GM12878 (cell line): ENCODE results near the gene MYOM1. TPM values are rescaled to one million over a fixed set of nuclear protein-coding genes. Genes with fewer than 3 reads are reported as not detected.

ENCODE experiments used
- ATAC-seq: fragments of 200-7000 bp; cut with Tn5 transposase; 3 replicates; pipeline ENCODE4 v1.9.1; 2020; ENCODE audit warnings: mild to moderate bottlenecking, moderate library complexity
- BruUV-seq: library from RNA; stranded (reverse); fragments of 400-500 nt; replicated peaks from 2 replicates; lab custom pipeline; 2021; lab: Mats Ljungman, UMichigan
- CTCF ChIA-PET: fragments of 300-600 bp; sonication (Branson Sonifier 250); formaldehyde crosslinking; extraction: SDS; loops from one replicate; lab custom pipeline; 2021; ENCODE audit warnings: inconsistent platforms; lab: Yijun Ruan, JAX
- POLR2A ChIA-PET: fragments of 350-600 bp; formaldehyde crosslinking; extraction: SDS; loops from one replicate; lab custom pipeline; 2021; ENCODE audit warnings: inconsistent platforms; lab: Charles Lee
- RAD21 ChIA-PET: fragments of 300-600 bp; sonication (Branson Sonifier 250); formaldehyde crosslinking; loops from one replicate; lab custom pipeline; 2023; ENCODE audit warnings: antibody characterized with exemption; ENCODE audit not compliant: unreplicated experiment; lab: Charles Lee
- SMC1A ChIA-PET: fragments of 300-600 bp; sonication (Branson Sonifier 250); formaldehyde crosslinking; loops from one replicate; lab custom pipeline; 2023; ENCODE audit not compliant: unreplicated experiment, uncharacterized antibody; lab: Charles Lee
- DNase-seq: peaks from one replicate; pipeline ENCODE4 v3.0.0-alpha.2; 2011; ENCODE audit warnings: low read depth, low spot score
- FAIRE-seq: peaks from 3 replicates; lab custom pipeline; 2011; peaks lifted over from hg19 to GRCh38; lab: Jason Lieb, UNC
- H2AFZ ChIP-seq: 2 replicates; pipeline ENCODE4 v1.6.0; 2011; ENCODE audit warnings: low read depth, low read length, control low read depth; ENCODE audit not compliant: control insufficient read depth
- H3K27ac ChIP-seq: 2 replicates; pipeline ENCODE4 v1.5.1; 2011; ENCODE audit warnings: control low read depth; ENCODE audit not compliant: control insufficient read depth, insufficient read depth
- H3K27me3 ChIP-seq, 2 experiments: replicated peaks in 1 of 2; 2 replicates each; pipeline versions ENCODE4 v1.6.0 to v1.6.1; 2011; ENCODE audit warnings: low read length in 1 of 2; ENCODE audit not compliant: control insufficient read depth in 2 of 2, insufficient read depth in 2 of 2
- H3K36me3 ChIP-seq, 2 experiments: 2 replicates each; pipeline ENCODE4 v1.5.1; 2011; ENCODE audit warnings: low read length in 1 of 2; ENCODE audit not compliant: control insufficient read depth in 2 of 2, insufficient read depth in 2 of 2
- H3K4me1 ChIP-seq: 2 replicates; pipeline ENCODE4 v1.6.1; 2011; ENCODE audit warnings: mild to moderate bottlenecking, low read length, moderate library complexity, mixed read lengths; ENCODE audit not compliant: control insufficient read depth, insufficient read depth
- H3K4me2 ChIP-seq: 2 replicates; pipeline ENCODE4 v1.6.0; 2011; ENCODE audit warnings: control low read depth; ENCODE audit not compliant: control insufficient read depth, insufficient read depth
- H3K4me3 ChIP-seq: fragments of 200-600 bp; sonication (generic); 2 replicates; pipeline ENCODE4 v1.5.1; 2016
- H3K79me2 ChIP-seq: 2 replicates; pipeline ENCODE4 v1.6.0; 2011; ENCODE audit warnings: low read length; ENCODE audit not compliant: control insufficient read depth, insufficient read depth
- H3K9ac ChIP-seq: 2 replicates; pipeline ENCODE4 v1.8.0; 2011; ENCODE audit warnings: low read length, control low read depth, mixed read lengths; ENCODE audit not compliant: control insufficient read depth, insufficient read depth
- H3K9me3 ChIP-seq: replicated peaks from 3 replicates; pipeline ENCODE4 v1.5.1; 2011; ENCODE audit warnings: mild to moderate bottlenecking, low read length; ENCODE audit not compliant: control insufficient read depth, insufficient read depth
- H4K20me1 ChIP-seq: 2 replicates; pipeline ENCODE4 v1.6.0; 2011; ENCODE audit not compliant: control insufficient read depth, insufficient read depth
- BHLHE40 ChIP-seq, 2 experiments: fragments of 450-650 bp in 1 of 2; IDR thresholded peaks; 2 replicates each; pipeline ENCODE4 v1.6.1; 2011 to 2017; ENCODE audit warnings: low read depth in 2 of 2, borderline replicate concordance in 1 of 2, improper control_type of control experiment in 1 of 2, low read length in 1 of 2, mild to moderate bottlenecking in 1 of 2
- BMI1 ChIP-seq: fragments of 450-650 bp; IDR thresholded peaks from 2 replicates; pipeline ENCODE4 v1.6.1; 2016; ENCODE audit warnings: mild to moderate bottlenecking, moderate library complexity, borderline replicate concordance
- CBX3 ChIP-seq: fragments of 200-600 bp; sonication (generic); IDR thresholded peaks from 2 replicates; pipeline ENCODE4 v1.6.1; 2016; ENCODE audit warnings: low read depth, borderline replicate concordance
- GABPA ChIP-seq: IDR thresholded peaks from 2 replicates; pipeline ENCODE4 v1.6.1; 2014; ENCODE audit warnings: antibody characterized with exemption, low read depth, mild to moderate bottlenecking, inconsistent platforms
- IRF4 ChIP-seq: IDR thresholded peaks from 2 replicates; pipeline ENCODE4 v1.6.1; 2011; ENCODE audit warnings: low read depth, low read length
- POLR2AphosphoS5 ChIP-seq: IDR thresholded peaks from 2 replicates; pipeline ENCODE4 v1.6.1; 2011; ENCODE audit warnings: mild to moderate bottlenecking, low read length, inconsistent platforms
- RFX5 ChIP-seq: IDR thresholded peaks from 2 replicates; pipeline ENCODE4 v1.6.1; 2011; ENCODE audit warnings: low read depth, low read length, improper control_type of control experiment
- SREBF1 ChIP-seq: IDR thresholded peaks from 2 replicates; pipeline ENCODE4 v1.6.1; 2012; ENCODE audit warnings: mild to moderate bottlenecking, low read length
- ZNF217 ChIP-seq: fragments of 450-650 bp; IDR thresholded peaks from 2 replicates; pipeline ENCODE4 v1.6.1; 2017; ENCODE audit warnings: antibody characterized with exemption, mild to moderate bottlenecking
- whole genome bisulfite sequencing: methylation state at CpG from one replicate; pipeline ENCODE4 v1.1.6; 2016; ENCODE audit warnings: low lambda C conversion rate; ENCODE audit not compliant: insufficient replicate concordance, insufficient coverage; ENCODE audit errors: missing lambda C conversion rate; 5-methylcytosine and 5-hydroxymethylcytosine counted together
- in situ Hi-C: fragments of 300-500 bp; cut with MboI; formaldehyde crosslinking; loops from 9 replicates; pipeline ENCODE4 v1.14.3; 2018; ENCODE audit warnings: mixed read lengths
- intact Hi-C: fragments of 100-400 bp; cut with micrococcal nuclease; formaldehyde crosslinking; loops from one replicate; pipeline ENCODE4 v1.14.2; 2022; ENCODE audit not compliant: unreplicated experiment
- polyA plus RNA-seq, 11 experiments: library from polyadenylated mRNA; depleted of rRNA in 4 of 11; unstranded in 6 of 11; stranded (reverse) in 5 of 11; fragments of >200 nt; fragmentation: Nextera tagmentation in 4 of 11; fragmentation: Illumina TruSeq in 1 of 11; extraction: Ambion mirVana in 4 of 11; extraction: Trizol in 1 of 11; gene quantifications; 1 replicate in 1 of 11; 2 replicates in 10 of 11; pipeline versions ENCODE4 v1.2.1 to v1.2.3, GENCODE V29; 2011 to 2016; ENCODE audit warnings: inconsistent platforms in 2 of 11, missing spikeins in 2 of 11, low read depth in 1 of 11
- total RNA-seq, 4 experiments: library from RNA; depleted of rRNA in 3 of 4; stranded (reverse); fragments of >200 nt in 3 of 4; fragmentation: Illumina TruSeq in 1 of 4; extraction: Trizol in 1 of 4; gene quantifications; 2 replicates each; pipeline versions ENCODE4 v1.2.1 to v1.2.3, GENCODE V29; 2013 to 2021
- TF ChIP-seq, protein P1 (sequence below): IDR thresholded peaks from 2 replicates; pipeline ENCODE4 v1.6.1; 2012; ENCODE audit warnings: low read depth, low read length, improper control_type of control experiment

Gene MYOM1
- total and polyA plus RNA-seq, 10 of the 15 experiments (the other 5 are each of a cell fraction or from before 2014, with no cell fraction given) = 0.06 to 1.0 (median 0.57) TPM

DNA sequence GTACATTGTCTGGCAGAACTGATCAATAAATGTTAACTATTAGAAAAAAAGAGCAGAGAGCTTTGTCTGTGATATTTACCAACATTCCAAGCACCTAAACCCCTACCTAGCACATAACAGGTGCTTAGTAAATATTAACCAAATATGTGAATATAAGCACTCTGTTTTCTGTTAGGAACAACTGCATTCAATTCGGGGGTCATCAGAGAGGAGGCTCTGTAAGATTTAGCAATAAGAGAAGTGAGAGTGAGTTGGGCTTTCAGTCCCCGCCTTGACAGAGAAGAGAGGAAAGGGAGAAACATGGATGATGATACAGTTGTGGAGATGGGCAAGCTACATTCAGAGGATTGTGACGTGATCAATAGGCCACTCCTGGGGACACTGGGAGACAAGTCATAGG lies 47.7 kb downstream of the MYOM1 start (continued):
- TF ChIP-seq, protein P1, sequence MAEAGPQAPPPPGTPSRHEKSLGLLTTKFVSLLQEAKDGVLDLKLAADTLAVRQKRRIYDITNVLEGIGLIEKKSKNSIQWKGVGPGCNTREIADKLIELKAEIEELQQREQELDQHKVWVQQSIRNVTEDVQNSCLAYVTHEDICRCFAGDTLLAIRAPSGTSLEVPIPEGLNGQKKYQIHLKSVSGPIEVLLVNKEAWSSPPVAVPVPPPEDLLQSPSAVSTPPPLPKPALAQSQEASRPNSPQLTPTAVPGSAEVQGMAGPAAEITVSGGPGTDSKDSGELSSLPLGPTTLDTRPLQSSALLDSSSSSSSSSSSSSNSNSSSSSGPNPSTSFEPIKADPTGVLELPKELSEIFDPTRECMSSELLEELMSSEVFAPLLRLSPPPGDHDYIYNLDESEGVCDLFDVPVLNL = no peak
- TF ChIP-seq ZNF217 (no peak), BHLHE40 (IDR thresholded peaks at IDR 0.05; ENCODE audit: borderline replicate concordance in 1 of 2, low read depth in 2 of 2, low read length in 1 of 2) (no peak), IRF4 (no peak), BMI1 (no peak), POLR2AphosphoS5 (no peak), GABPA (no peak), CBX3 (no peak), SREBF1 (no peak)

DNA sequence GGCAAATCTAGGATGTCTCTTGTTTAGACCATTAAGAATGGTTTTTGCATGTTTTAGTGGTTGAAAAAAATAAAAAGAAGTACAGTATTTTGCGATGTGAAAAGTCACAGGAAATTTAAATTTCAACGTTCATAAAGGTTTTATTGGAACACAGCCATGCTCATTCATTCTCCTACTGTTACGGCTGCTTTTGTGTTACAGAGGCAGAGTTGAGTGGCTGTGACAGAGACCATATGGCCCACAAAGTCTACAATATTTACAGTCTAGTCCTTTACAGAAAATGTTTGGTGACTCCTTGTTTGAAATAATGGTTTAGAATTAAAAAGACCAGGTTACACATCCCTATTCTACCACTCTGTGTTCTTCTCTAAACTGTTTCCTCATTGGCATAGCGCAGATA lies 48.1 kb downstream of the MYOM1 start:
- ChIA-PET RAD21 (no interaction called here), SMC1A (interaction anchor here (0.6 to 0.8 kb wide), 3 partner anchors 19 to 248 kb away, joined by 3 read pairs; no protein-coding TSS in a partner anchor), POLR2A (interaction anchor here (1.0 to 3.3 kb wide), 3 partner anchors 9 to 76 kb away, joined by 4 to 12 read pairs (median 4); partner anchors contain the start of gene MYL12A), CTCF (interaction anchor here (0.8 to 1.1 kb wide), 3 partner anchors 20 to 177 kb away, joined by 3 to 4 read pairs (median 3); no protein-coding TSS in a partner anchor)
- intact Hi-C loops = loop anchor here (10.0 kb wide), 1 partner anchor 433 kb away; no protein-coding TSS in a partner anchor
- Histone ChIP-seq H3K27me3 (no peaks in the 10 kb centered on the region), H3K27ac (no peak overlapping the region; the same call in 1 of the 2 replicates), H3K9me3 (no peaks in the 10 kb centered on the region), H3K36me3 (no peaks in the 10 kb centered on the region), H3K4me1 (peaks cover 21% of the 10 kb centered on the region), H4K20me1 (no peaks in the 10 kb centered on the region), H3K9ac (no peak overlapping the region), H3K79me2 (no peaks in the 10 kb centered on the region), H2AFZ (no peak overlapping the region), H3K4me2 (no peak overlapping the region), H3K4me3 (no peak overlapping the region)
- DNase-seq (no peak), ATAC-seq (no peak), FAIRE-seq (no peak)
- no TSS peak for BruUV-seq
- 85% methylated on average over 4 of the region's 4 CpGs for WGBS
- in situ Hi-C loops = no loop called here
- no peak for TF ChIP-seq RFX5
